HG03354 (cell line): Measurements from ENCODE around the gene DIPK1A.

ENCODE experiments used
- ATAC-seq: cut with Tn5 transposase; IDR thresholded peaks from one replicate; pipeline ENCODE4 v1.9.1; 2021; ENCODE audit warnings: mild to moderate bottlenecking; ENCODE audit not compliant: unreplicated experiment, poor library complexity, severe bottlenecking

Gene DIPK1A

GRCh38 chr1:92886886-92887419 is 74.3 kb downstream of the DIPK1A start:
- no peak for ATAC-seq

GRCh38 chr1:92884195-92884594 is 77.1 kb downstream of the DIPK1A start:
- no peak for ATAC-seq

- ATAC-seq = no peak
Observed at GRCh38 chr1:92883297-92883696, 78.0 kb downstream of the DIPK1A start.

- no peak for ATAC-seq
Observed at GRCh38 chr1:92882819-92883218, 78.4 kb downstream of the DIPK1A start.

- no peak for ATAC-seq
Observed at GRCh38 chr1:92881391-92881790, 79.9 kb downstream of the DIPK1A start.

GRCh38 chr1:92879316-92879968 is 81.8 kb downstream of the DIPK1A start:
- no peak for ATAC-seq

- no peak for ATAC-seq
Observed at GRCh38 chr1:92877792-92878191, 83.5 kb downstream of the DIPK1A start.

DNA sequence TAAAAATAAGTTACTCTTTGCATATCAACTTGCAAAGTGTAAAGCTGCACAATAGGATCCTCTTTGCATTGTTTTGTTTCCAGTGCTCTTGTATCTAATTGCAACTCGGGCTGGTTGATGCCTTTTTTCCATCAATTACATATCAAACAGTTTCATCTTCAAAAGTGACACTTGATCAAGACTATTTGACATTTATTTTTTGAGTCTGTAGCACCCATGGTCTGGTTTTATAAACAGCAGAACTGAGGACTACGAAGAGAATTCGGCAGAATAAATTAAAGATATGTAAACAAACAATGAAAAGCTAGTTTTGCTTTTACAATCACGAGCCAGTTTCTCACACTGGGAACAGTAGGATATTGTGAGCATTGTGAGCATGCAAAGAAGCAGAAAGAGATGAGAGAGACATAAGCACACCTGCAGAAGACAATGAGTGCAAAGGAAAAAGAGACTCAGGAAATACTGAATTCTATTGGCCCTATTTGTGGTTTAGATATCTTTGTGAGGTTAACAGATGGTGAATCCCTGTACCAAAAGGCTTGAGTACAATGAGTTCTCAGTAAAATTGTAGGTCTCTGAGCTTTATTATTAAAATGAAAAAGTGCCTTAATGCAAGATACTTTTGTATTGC is 84.1 kb downstream of the DIPK1A start:
- ATAC-seq = no peak

GRCh38 chr1:92876351-92876750 is 84.9 kb downstream of the DIPK1A start:
- no peak for ATAC-seq

- ATAC-seq = no peak
Observed at GRCh38 chr1:92874987-92875386, 86.3 kb downstream of the DIPK1A start.

- ATAC-seq = no peak
Observed at GRCh38 chr1:92872719-92873118, 88.5 kb downstream of the DIPK1A start.

DNA sequence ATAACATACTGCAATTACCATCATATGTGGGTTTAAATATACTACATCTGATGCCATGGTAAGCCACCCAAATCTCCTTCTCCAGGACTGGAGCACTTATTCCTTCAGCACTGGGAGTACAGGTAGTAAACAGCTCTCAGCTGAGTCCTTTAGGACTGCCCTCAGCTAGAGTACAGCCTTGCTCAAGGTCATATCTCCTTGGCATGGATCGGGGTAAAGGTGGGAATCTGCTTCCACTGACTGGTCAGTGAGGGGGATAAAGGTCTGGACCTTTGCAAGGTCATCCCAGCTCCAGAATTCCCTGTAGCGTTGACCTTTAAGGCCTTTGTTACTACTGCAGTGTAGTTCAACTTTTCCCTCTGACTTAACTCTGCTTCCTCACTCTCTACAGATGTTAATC is 90.7 kb downstream of the DIPK1A start:
- no peak for ATAC-seq

GRCh38 chr1:92864131-92864530 is 97.1 kb downstream of the DIPK1A start:
- ATAC-seq = no peak

GRCh38 chr1:92862605-92863004 is 98.7 kb downstream of the DIPK1A start:
- no peak for ATAC-seq

- no peak for ATAC-seq
Observed at GRCh38 chr1:92859400-92860039, 101.7 kb downstream of the DIPK1A start.

DNA sequence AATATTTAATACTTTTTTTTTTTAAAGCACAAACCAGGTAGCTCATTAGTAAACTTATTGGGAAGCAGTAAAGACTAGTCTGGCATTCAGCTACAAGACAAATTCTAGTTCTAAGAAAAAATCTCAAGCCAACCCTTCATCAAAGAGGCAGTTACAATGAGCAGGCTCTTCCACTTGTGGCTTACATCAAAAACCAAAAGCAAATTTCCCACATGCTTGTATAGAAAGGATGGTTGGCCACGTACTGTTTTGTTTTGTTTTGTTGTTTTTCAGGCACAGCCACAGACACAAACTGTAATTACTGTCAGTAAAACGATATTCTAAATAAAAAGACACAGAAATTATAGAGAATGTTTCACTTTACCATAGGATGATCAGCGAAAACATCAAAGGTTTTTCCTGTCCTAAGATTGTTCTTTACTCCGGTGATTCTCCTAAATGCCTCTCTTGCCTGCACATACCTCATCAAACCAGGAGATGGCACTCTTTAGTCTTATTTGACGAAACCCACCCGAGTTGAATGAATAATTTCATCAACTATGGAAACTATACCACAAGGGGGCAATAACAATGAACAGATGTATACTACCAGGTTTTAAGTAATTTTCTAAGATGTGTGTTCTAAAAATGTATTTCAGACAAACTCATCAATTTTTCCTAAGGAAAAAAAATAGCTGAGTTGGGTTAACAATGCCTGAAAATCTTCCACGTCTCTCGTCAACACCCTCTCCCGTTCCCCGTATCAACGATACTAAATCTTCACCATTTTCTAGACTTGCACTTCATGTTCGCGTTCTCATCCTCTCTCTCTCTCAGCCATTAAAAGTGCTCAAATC is 102.5 kb downstream of the DIPK1A start:
- peak; percentile 83 for ATAC-seq

- ATAC-seq = no peak
Observed at GRCh38 chr1:92857817-92858216, 103.4 kb downstream of the DIPK1A start.

- ATAC-seq = no peak
Observed at GRCh38 chr1:92855236-92855635, 106.0 kb downstream of the DIPK1A start.

DNA sequence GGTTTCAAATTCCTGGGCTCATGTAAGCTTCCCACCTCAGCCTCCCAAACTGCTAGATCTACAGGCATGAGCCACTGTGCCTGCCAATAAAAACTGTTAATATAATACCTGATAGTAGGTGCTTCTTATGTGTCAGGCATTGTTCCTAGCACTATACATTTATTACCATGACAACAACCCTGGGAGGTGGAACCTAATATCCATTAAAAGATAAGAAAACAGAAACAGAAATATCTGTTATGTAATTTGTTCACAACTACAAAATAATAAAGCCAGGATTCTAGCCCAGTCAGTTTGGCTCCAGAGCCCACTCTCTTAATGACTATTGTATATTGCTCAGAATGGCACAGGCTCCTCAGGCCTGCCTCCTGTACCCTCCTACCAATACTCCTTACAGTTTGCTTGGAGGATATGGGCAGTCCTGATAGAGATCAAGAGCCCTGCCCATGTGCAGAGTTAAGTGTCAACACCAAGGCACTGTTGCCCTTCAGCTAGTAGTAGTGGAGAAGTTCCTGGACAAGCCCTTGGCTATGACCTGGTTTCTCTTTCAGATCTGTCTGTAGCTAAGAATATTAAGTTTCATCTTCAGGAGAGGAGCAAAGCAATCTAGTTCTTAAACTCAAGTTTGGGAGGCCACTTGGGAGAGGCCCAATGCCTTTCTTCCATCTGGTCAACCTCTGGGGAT is 107.0 kb downstream of the DIPK1A start:
- no peak for ATAC-seq

GRCh38 chr1:92853299-92853698 is 108.0 kb downstream of the DIPK1A start:
- ATAC-seq = no peak
